GM10847 (cell line): ENCODE data around the gene ARHGDIB.

Experiments
- POLR2A ChIP-seq: IDR thresholded peaks from 2 replicates; pipeline ENCODE4 v1.6.1; 2011; ENCODE audit not compliant: insufficient read length; ENCODE audit errors: extremely low read depth

ARHGDIB gene

DNA sequence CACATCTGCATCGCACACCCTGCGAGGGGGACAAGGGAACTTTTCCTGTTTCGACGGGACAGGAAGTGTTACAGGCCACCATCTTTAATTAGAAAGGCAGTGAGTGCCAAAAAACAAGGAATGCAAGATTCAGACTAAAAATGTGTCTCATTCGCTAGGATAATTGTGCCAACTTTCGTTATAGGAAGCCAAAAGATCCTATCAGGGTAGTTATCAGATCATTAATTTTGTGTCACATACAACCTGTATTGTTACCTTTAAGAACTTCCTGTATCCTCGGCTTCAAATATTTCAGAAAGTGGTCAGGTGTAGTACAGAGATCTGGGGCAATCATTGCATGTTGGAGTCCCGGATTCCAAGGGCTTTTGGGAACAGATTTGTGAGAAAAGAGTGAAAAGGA is 56.5 kb downstream of the ARHGDIB start:
- no peak for TF ChIP-seq POLR2A

DNA sequence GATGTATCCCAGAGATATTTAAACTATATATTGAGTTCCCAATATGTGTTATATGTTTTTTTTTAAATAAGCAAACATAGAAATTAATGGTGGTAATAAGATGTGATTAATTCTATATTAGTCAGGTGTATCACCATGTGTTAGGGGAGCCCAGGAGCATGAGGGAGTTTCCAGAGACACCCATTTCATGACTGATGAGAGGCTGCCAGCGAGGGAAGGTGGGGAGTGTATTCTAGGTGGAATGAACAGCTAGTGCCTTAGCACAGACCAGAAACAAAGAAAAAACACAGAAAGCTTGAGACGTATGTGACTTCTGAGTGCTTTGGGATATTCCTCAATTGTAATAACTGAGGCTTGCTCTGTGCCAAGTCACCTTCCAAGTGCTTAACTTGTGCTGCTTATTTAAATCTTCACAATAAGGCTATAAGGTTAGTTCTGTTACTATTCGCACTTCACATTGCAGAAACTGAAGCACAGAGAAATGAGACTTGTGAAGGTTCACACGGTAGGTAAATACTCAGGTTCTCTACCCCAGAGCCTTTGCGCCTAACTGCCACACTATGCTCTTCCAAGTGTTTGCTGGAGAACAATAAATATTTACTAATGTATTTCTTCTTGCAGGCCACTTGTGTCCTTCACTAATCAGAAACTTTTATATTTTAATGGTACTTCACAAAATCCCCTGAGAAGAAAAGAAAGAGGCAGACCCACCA is 57.9 kb downstream of the ARHGDIB start:
- no peak for TF ChIP-seq POLR2A

DNA sequence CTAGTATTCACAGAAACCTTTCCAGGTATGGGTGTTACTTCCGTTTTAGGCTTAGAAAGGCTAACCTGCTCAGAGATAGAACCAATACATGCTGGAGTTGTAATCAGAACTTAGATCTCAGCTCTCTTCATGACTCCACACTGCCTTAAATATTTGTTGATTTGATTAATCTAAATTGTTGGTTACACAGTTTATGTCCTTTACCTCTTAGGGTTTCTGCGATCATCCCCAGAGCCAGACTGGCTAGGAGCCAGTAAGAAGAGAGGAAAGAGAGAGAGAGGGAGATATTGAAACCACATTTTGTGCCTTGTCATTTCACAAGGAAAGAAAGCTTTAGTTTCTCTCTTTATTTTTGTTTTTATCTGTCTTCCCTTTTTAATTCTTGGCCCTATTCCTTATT is 58.9 kb downstream of the ARHGDIB start:
- no peak for TF ChIP-seq POLR2A

DNA sequence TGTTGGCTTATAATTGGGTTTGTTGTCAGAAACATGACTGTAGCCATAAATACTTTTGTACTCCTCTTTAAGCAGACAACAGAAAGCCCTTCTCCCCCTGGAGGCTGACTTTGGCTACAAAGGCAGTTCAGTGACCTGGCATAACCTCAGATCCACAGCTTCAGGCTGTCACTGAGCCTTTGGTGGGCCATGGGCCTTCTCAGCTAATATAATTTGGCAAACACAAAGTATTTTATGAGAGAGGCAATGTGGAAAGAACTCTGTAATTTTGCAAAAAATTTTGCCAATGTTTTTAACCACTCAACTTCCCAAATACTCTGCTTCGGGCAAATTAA is 60.2 kb downstream of the ARHGDIB start:
- no peak for TF ChIP-seq POLR2A

DNA sequence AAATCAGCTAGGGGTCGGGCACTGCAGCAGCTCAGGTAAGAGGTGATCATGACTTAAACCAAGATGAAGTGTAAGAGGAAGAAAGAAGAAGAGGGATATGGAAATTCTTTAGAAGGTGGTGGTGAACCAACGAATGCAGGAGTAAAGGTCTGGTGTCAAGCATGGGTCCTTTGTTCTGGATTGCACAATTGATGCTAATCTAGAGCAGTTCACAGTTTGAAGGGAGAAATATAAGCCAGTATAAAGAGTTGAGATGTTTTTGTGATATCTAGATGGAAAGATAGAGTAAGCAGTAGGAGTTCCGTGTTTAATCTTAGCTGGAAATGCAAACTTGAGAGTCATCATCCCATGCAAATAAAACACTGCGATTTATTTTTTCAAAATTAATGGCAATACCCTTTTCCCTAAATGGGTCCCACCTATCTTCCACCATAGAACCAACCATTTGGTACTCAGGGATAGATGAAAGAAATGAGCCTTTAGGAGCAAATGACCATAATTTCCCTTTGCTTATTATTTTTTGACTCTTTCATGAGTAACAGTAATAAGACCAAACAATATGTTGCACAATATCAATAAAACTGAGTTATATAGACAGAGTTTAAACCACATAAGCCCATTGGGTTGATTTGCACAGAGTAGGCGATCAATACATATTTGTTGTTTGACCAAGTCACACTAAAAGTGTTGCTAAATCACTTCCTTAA is 60.7 kb downstream of the ARHGDIB start:
- no peak for TF ChIP-seq POLR2A

DNA sequence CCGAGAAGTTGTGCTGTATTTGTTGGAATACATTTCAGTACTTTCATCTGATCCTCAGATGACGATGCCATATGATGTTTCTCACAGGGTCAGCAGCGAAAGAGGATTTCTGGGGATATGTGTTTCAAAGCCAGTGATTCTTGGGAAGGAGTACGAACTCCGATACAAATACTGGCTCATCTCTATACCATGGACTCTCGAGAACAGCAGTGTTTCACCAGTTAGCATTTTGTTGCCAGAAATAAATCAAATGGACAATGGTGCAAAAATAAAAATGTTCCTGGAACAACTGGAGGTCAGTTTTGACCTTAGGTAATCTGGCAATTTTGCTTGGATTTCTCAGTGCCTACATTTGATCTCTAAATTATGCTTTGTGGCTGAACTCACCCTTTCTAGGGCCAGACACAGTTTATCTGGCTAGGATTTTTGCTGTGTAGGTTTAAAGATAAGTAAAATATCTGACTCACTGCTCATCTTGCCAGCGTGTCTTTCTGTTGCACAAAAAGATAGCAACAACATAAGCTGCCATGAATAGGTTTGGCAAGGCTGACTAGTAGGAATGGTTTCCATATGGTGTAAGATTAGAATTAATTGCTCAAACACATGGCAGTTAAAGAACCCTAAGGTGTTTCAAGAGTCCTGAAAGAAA is 64.8 kb downstream of the ARHGDIB start:
- TF ChIP-seq POLR2A = no peak

DNA sequence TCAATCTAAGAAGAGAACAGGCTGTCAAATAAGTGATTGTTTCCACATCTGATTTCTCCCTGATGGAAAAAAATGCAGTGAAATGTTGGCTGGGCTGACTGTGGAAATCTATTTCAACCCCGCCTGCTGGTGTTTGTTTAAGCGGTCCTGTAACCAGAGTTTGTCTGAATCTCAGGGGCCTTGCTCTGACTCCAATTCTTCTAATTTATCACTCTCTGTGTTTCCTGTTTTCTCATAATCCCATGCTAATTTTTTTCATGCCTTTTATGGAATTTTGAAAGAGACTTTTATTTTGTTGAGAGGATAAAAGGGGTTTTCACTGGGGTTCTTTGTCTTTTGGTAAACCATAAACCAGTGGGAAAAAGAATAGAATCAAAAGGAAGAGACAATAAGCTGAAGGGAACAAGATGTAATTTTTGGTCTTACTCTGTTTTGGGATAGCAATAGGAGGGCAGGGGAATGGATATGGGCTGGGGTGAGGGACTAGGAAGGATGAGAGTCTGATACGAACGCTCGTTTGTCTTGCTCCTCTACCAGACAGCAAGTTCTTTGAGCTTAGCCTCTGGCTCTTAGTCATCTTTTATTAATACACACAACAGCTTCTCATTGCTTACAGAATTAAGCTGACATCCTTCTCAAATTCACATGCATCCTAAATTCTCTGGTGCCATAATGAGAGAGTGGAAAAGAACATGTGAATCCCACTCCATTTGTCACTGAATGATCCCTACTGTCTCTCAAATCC is 67.7 kb downstream of the ARHGDIB start:
- TF ChIP-seq POLR2A = no peak

DNA sequence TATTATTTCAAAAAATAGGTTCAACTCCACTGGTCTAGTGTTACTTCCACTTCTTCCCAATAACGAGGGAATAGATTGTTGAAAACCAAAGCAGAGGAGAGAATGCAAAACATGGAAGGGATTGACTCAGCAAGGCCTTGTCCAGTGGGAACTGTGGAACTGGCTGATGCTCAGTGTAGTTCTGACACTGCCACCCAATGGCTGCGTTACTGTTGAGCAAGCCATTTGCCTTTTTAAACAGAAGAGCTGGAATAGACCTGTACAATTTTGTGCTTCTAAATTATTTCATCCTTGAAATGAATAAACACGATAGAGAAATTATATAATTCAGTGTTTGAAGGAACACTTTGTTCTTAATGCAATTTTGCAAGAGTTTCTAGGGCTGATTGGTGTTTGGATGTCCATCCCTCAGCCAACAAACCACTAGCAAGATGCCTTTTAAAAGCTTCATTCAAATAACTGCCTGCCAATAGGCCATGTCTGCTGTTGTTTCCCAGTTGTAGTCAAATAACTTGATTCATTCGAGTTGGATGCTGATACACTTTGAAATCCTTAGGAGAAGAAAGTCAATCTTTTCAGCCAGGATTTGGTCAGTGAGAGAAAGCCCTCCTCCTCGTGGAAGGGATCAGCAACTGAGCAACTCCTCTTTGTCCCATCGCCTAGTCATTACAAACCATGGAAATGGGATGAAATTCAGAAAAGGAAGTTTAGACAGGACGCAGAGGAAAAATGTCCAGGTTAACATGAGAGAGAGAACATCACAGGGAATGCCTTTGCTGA is 68.5 kb downstream of the ARHGDIB start:
- TF ChIP-seq POLR2A = no peak
